GM10266 (cell line): ENCODE measurements around the gene ST3GAL2.
"Not testable (repeated sequence)": the region's sequence is repeated elsewhere in the genome, so short reads cannot be mapped to it uniquely, and the experiment has no call there.

Source experiments
- DNase-seq: peaks from one replicate; pipeline ENCODE4 v3.0.0; 2012; ENCODE audit errors: extremely low spot score
- CTCF ChIP-seq: IDR thresholded peaks from 2 replicates; pipeline ENCODE4 v1.5.1; 2012; ENCODE audit warnings: mild to moderate bottlenecking, low read depth; ENCODE audit not compliant: control insufficient read depth, insufficient read depth; ENCODE audit errors: missing control alignments

Gene ST3GAL2

GRCh38 chr16:70348991-70349390, 89.9 kb downstream of the ST3GAL2 start:
- TF ChIP-seq CTCF: no peak
- no peak for DNase-seq

- TF ChIP-seq CTCF: no peak
- DNase-seq: no peak
Measured at GRCh38 chr16:70345840-70346239, 93.1 kb downstream of the ST3GAL2 start.

DNA sequence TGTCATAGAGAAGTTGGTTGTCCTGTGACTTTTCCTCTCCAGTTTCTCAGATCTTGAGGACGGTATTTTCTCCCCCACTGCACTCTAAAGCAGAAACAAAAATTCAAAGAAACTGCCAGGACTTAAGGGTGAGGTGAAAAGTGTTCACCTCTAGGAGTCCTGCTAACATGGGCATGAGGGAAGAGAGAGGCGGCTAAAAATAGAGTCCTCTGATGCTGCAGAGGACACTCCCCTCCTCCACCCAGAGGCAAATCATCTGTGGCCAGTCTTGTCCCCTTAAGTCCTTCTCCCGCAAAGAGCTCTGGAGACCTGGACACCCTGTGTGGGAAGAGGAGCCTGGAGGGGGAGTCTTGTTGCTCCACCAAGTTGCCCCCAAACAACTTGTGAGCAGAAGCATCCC, 96.9 kb downstream of the ST3GAL2 start:
- no peak for DNase-seq
- no peak for TF ChIP-seq CTCF

DNA sequence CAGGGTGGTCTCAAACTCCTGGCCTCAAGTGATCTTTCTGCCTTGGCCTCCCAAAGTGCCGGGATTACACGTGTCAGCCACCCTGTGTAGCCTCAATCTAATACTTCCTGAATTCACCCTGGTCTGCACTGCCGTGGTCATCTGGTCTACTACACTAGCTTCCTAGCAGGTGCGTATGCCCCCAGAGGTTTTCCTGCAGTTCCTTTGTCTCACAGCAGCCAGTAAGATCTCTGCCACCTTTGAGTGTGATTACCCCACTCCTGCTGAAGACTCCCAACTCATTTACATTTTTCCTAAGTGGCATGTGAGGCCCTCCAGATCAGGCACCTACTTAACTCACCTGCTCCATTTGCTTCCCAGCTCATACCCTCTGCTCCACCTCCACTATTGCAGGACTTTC, 97.3 kb downstream of the ST3GAL2 start:
- no peak for DNase-seq
- no peak for TF ChIP-seq CTCF

DNA sequence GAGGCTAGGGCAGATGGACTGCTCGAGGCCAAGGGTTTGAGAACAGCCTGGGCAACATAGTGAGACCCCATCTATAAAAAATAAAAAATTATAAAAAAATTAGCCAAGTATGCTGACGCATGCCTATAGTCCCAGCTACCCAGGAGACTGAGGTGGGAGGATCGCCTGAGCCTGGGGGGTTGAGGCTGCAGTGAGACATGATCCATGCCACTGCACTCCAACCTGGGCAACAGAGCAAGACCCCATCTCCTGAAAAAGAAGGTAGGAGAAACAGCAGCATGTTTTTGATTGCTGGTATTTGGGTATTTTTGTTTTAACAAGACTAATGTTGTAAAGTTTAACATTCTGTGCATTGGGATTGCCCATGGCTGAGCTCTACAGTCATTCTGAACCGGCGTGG, 101.1 kb downstream of the ST3GAL2 start:
- DNase-seq: no peak
- no peak for TF ChIP-seq CTCF

GRCh38 chr16:70332728-70333127, 106.2 kb downstream of the ST3GAL2 start:
- DNase-seq: not testable (repeated sequence)

- peak; percentile 53 for TF ChIP-seq CTCF
- no peak for DNase-seq
Measured at GRCh38 chr16:70331588-70332358, 107.1 kb downstream of the ST3GAL2 start.

DNA sequence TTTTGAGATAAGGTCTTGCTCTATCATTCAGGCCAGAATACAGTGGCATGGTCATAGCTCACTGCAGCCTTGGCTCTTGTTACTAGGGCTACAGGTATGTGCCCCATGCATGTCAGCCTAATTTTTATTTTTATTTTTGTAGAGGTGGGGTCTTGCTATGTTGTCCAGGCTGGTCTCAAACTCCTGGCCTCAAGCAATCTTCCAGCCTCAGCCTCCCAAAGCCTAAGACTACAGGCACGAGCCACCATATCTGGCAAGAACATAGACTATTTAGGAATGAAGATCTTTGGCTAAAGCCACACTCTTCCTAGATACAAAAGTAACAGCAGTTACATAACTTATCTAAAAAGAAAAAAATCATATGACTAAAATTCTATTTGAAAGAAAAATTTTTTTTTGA, 107.8 kb downstream of the ST3GAL2 start:
- no peak for DNase-seq
- no peak for TF ChIP-seq CTCF
